ENCODE results near the gene SP3.
A peak's percentile ranks its signal among the peaks of the same experiment; 100 is the strongest.

The SP3 gene

GRCh38 chr2:173996766-173997165 lies 31.6 kb upstream of the SP3 start:
- Histone ChIP-seq H2AK5ac (ENCODE audit: low read length) (no peak overlapping the region), H3K4me1 (ENCODE audit: control insufficient read depth in 1 of 2, insufficient read depth in 2 of 2, low read length in 2 of 2) (peaks cover 8 to 10% of the 10 kb centered on the region in 2 experiments), H4K91ac (ENCODE audit: low read depth, low read length) (no peak overlapping the region), H3K4me3 (ENCODE audit: low read depth, low read length) (no peak overlapping the region), H3K27me3 (ENCODE audit: insufficient read depth, low read length) (no peaks in the 10 kb centered on the region), H3K9ac (ENCODE audit: low read length) (no peak overlapping the region), H3K79me1 (ENCODE audit: low read length) (peaks cover 2% of the 10 kb centered on the region), H4K12ac (ENCODE audit: low read depth, low read length) (no peak overlapping the region), H2AFZ (ENCODE audit: insufficient read depth, low read length, poor library complexity) (no peak overlapping the region), H3K14ac (ENCODE audit: low read length) (no peak overlapping the region), H3K4ac (ENCODE audit: low read depth, low read length) (no peak overlapping the region), H3K23ac (ENCODE audit: low read length) (no peak overlapping the region), H3K79me2 (ENCODE audit: control insufficient read depth, insufficient read depth, low read length, poor library complexity) (no peaks in the 10 kb centered on the region), H3K9me3 (ENCODE audit: insufficient read depth, low read depth, low read length) (no peaks in the 10 kb centered on the region), H4K8ac (ENCODE audit: low read depth, low read length) (no peak overlapping the region), H2BK5ac (ENCODE audit: low read depth, low read length, poor library complexity) (no peak overlapping the region), H2BK12ac (ENCODE audit: low read length) (no peak overlapping the region), H3K36me3 (ENCODE audit: control insufficient read depth in 1 of 2, insufficient read depth in 2 of 2, low read length in 2 of 2) (no peaks in the 10 kb centered on the region), H3K27ac (ENCODE audit: low read depth, low read length) (no peak overlapping the region), H2BK120ac (ENCODE audit: insufficient read depth, low read length, poor library complexity) (no peak overlapping the region), H3K18ac (ENCODE audit: low read length) (no peak overlapping the region), H3K4me2 (ENCODE audit: low read length) (no peak overlapping the region)
- no CpG with 5 or more reads among the region's 2 CpGs for WGBS (ENCODE audit: extremely low coverage, insufficient coverage, insufficient read length)
- DNase-seq = no peak

- H2AFZ ChIP-seq (ENCODE audit: insufficient read depth, low read length, poor library complexity) = no peak overlapping the region
- no peak overlapping the region for H4K91ac ChIP-seq (ENCODE audit: low read depth, low read length)
- H3K14ac ChIP-seq (ENCODE audit: low read length) = no peak overlapping the region
- no peaks in the 10 kb centered on the region for H3K36me3 ChIP-seq (ENCODE audit: control insufficient read depth in 1 of 2, insufficient read depth in 2 of 2, low read length in 2 of 2)
- no peak overlapping the region for H2AK5ac ChIP-seq (ENCODE audit: low read length)
- H3K18ac ChIP-seq (ENCODE audit: low read length) = no peak overlapping the region
- no peak overlapping the region for H3K4me3 ChIP-seq (ENCODE audit: low read depth, low read length)
- H3K79me2 ChIP-seq (ENCODE audit: control insufficient read depth, insufficient read depth, low read length, poor library complexity) = no peaks in the 10 kb centered on the region
- no peak overlapping the region for H3K4ac ChIP-seq (ENCODE audit: low read depth, low read length)
- WGBS (ENCODE audit: extremely low coverage, insufficient coverage, insufficient read length) = no CpG with 5 or more reads among the region's 1 CpG
- H3K27ac ChIP-seq (ENCODE audit: low read depth, low read length) = no peak overlapping the region
- no peak overlapping the region for H3K23ac ChIP-seq (ENCODE audit: low read length)
- no peak overlapping the region for H4K12ac ChIP-seq (ENCODE audit: low read depth, low read length)
- H2BK120ac ChIP-seq (ENCODE audit: insufficient read depth, low read length, poor library complexity) = no peak overlapping the region
- no peak overlapping the region for H2BK5ac ChIP-seq (ENCODE audit: low read depth, low read length, poor library complexity)
- no peak for DNase-seq
- H3K9ac ChIP-seq (ENCODE audit: low read length) = no peak overlapping the region
- H2BK12ac ChIP-seq (ENCODE audit: low read length) = no peak overlapping the region
- H3K4me2 ChIP-seq (ENCODE audit: low read length) = no peak overlapping the region
- no peak overlapping the region for H4K8ac ChIP-seq (ENCODE audit: low read depth, low read length)
- H3K27me3 ChIP-seq (ENCODE audit: insufficient read depth, low read length) = no peaks in the 10 kb centered on the region
- peaks cover 5 to 10% of the 10 kb centered on the region in 2 experiments for H3K4me1 ChIP-seq (ENCODE audit: control insufficient read depth in 1 of 2, insufficient read depth in 2 of 2, low read length in 2 of 2)
- peaks cover 2% of the 10 kb centered on the region for H3K79me1 ChIP-seq (ENCODE audit: low read length)
- H3K9me3 ChIP-seq (ENCODE audit: insufficient read depth, low read depth, low read length) = no peaks in the 10 kb centered on the region
These were observed 28.3 kb upstream of the SP3 start for GRCh38 chr2:173993459-173993858.

GRCh38 chr2:173991856-173992588 lies 26.8 kb upstream of the SP3 start:
- Histone ChIP-seq H3K9ac (ENCODE audit: low read length) (no peak overlapping the region), H3K14ac (ENCODE audit: low read length) (no peak overlapping the region), H3K9me3 (ENCODE audit: insufficient read depth, low read depth, low read length) (no peaks in the 10 kb centered on the region), H3K79me2 (ENCODE audit: control insufficient read depth, insufficient read depth, low read length, poor library complexity) (no peaks in the 10 kb centered on the region), H3K36me3 (ENCODE audit: control insufficient read depth in 1 of 2, insufficient read depth in 2 of 2, low read length in 2 of 2) (no peaks in the 10 kb centered on the region), H3K79me1 (ENCODE audit: low read length) (no peaks in the 10 kb centered on the region), H3K4me3 (ENCODE audit: low read depth, low read length) (no peak overlapping the region), H2BK12ac (ENCODE audit: low read length) (no peak overlapping the region), H2BK120ac (ENCODE audit: insufficient read depth, low read length, poor library complexity) (no peak overlapping the region), H2BK5ac (ENCODE audit: low read depth, low read length, poor library complexity) (no peak overlapping the region), H3K27ac (ENCODE audit: low read depth, low read length) (no peak overlapping the region), H2AFZ (ENCODE audit: insufficient read depth, low read length, poor library complexity) (no peak overlapping the region), H3K4me2 (ENCODE audit: low read length) (no peak overlapping the region), H4K8ac (ENCODE audit: low read depth, low read length) (no peak overlapping the region), H3K23ac (ENCODE audit: low read length) (no peak overlapping the region), H3K18ac (ENCODE audit: low read length) (no peak overlapping the region), H2AK5ac (ENCODE audit: low read length) (no peak overlapping the region), H3K4me1 (ENCODE audit: control insufficient read depth in 1 of 2, insufficient read depth in 2 of 2, low read length in 2 of 2) (peaks cover 2 to 6% of the 10 kb centered on the region in 2 experiments), H4K12ac (ENCODE audit: low read depth, low read length) (no peak overlapping the region), H3K27me3 (ENCODE audit: insufficient read depth, low read length) (no peaks in the 10 kb centered on the region), H3K4ac (ENCODE audit: low read depth, low read length) (no peak overlapping the region), H4K91ac (ENCODE audit: low read depth, low read length) (no peak overlapping the region)
- no CpG with 5 or more reads among the region's 5 CpGs for WGBS (ENCODE audit: extremely low coverage, insufficient coverage, insufficient read length)
- DNase-seq = peak; percentile 49 to 86

GRCh38 chr2:173990970-173991819 lies 26.0 kb upstream of the SP3 start:
- no peak overlapping the region for H3K18ac ChIP-seq (ENCODE audit: low read length)
- H3K4ac ChIP-seq (ENCODE audit: low read depth, low read length) = no peak overlapping the region
- H2BK12ac ChIP-seq (ENCODE audit: low read length) = no peak overlapping the region
- no peaks in the 10 kb centered on the region for H3K36me3 ChIP-seq (ENCODE audit: control insufficient read depth in 1 of 2, insufficient read depth in 2 of 2, low read length in 2 of 2)
- no peak overlapping the region for H2AFZ ChIP-seq (ENCODE audit: insufficient read depth, low read length, poor library complexity)
- H4K12ac ChIP-seq (ENCODE audit: low read depth, low read length) = no peak overlapping the region
- peak overlapping the region; percentile 20 for H2AK5ac ChIP-seq (ENCODE audit: low read length)
- H3K4me1 ChIP-seq (ENCODE audit: control insufficient read depth in 1 of 2, insufficient read depth in 2 of 2, low read length in 2 of 2) = peaks cover 2 to 5% of the 10 kb centered on the region in 2 experiments
- no peak overlapping the region for H3K4me3 ChIP-seq (ENCODE audit: low read depth, low read length)
- H4K8ac ChIP-seq (ENCODE audit: low read depth, low read length) = no peak overlapping the region
- no peak overlapping the region for H3K23ac ChIP-seq (ENCODE audit: low read length)
- H3K79me1 ChIP-seq (ENCODE audit: low read length) = no peaks in the 10 kb centered on the region
- WGBS (ENCODE audit: extremely low coverage, insufficient coverage, insufficient read length) = no CpG with 5 or more reads among the region's 13 CpGs
- no peak overlapping the region for H3K4me2 ChIP-seq (ENCODE audit: low read length)
- H3K14ac ChIP-seq (ENCODE audit: low read length) = no peak overlapping the region
- no peak overlapping the region for H3K27ac ChIP-seq (ENCODE audit: low read depth, low read length)
- no peak overlapping the region for H2BK5ac ChIP-seq (ENCODE audit: low read depth, low read length, poor library complexity)
- H2BK120ac ChIP-seq (ENCODE audit: insufficient read depth, low read length, poor library complexity) = no peak overlapping the region
- DNase-seq = no peak
- H3K79me2 ChIP-seq (ENCODE audit: control insufficient read depth, insufficient read depth, low read length, poor library complexity) = no peaks in the 10 kb centered on the region
- no peaks in the 10 kb centered on the region for H3K27me3 ChIP-seq (ENCODE audit: insufficient read depth, low read length)
- no peak overlapping the region for H4K91ac ChIP-seq (ENCODE audit: low read depth, low read length)
- no peaks in the 10 kb centered on the region for H3K9me3 ChIP-seq (ENCODE audit: insufficient read depth, low read depth, low read length)
- no peak overlapping the region for H3K9ac ChIP-seq (ENCODE audit: low read length)

Measured in trophoblast cell (in vitro differentiated cells and primary cell).